ENCODE data around the gene CCDC102B.
A peak's percentile ranks its signal among the peaks of the same experiment; 100 is the strongest.
"Not testable (repeated sequence)": the region's sequence is repeated elsewhere in the genome, so short reads cannot be mapped to it uniquely, and the experiment has no call there.

Gene CCDC102B

DNA sequence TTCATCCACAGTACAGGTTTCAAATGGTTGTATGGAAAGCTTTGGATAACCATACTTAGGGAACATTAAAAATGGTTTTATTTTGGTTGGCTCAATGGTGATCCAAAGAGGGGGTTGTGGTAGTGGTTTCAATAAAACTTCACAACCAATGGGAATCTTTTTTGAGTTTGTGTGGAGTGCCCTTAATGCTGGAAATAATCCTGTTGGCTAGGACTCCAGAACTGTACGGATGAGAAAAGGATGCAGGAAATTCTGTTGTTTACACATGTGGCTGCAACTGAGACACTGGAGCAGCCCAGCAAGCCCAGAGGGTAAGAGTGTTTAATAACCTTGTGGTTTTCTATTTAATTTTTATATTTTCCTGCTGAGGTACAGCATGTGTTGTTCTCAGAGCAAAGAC, at the start of gene CCDC102B:
Gene CCDC102B (plus strand): TSS at position 210 of the 400 bp plus-strand sequence. CDS start 38,684 bp downstream, outside the sequence.
- no peak for DNase-seq

DNA sequence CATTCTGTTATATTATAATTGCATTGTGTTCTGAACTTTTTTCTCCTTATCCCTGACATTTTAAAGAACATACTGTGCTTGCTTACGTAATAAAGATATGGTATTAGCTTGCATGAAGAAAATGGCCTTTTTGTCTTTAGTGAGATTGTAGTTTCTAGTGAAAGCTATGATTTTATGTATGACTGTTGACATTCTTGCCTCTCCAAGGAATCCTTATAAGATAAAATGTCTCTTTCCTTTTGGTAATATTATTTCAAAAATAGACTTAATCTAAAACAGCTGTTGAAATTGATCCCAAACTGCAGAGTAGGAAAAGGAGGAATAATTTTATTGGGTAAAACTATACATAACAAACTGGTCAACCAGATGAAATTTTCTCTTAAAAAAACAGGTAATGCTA, 40.8 kb upstream of the CCDC102B start:
- DNase-seq, result no peak

DNA sequence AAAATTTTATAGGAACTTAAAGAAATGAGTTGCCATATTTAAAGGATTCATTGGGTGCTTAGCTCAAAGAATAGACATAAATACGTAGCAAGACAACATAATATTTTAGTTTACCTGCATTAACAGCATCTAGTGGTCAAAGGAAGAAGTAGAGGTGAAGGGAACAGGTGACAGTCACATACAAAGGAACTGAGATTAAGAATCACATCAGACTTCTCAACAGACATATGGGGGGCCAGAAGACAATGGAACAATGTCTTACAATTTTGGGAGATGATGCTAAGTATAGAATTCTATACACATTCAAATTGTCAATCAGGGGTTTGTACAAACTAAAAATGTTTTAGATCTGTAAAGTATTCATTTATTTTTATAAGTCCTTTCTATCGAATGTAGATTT, 38.6 kb upstream of the CCDC102B start:
- no peak for DNase-seq

DNA sequence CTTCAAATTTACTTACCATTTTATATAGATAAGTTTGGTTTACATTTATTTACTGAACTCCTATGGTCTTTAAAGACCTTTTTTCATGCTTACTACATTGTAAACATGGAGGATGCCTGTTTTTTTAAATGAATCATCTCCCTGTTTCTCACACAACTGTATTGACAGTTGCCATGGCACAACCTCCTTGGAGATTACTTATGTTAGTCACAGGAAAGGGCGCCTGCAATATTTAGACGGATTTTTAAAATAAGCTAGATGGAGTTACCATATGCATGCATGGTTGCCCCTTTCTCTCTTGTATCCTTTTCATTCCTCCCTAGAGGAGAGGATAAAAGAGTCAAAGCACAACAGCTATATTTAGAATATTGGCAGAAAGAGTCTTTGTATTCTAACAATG, 34.8 kb upstream of the CCDC102B start:
- DNase-seq, result no peak

DNA sequence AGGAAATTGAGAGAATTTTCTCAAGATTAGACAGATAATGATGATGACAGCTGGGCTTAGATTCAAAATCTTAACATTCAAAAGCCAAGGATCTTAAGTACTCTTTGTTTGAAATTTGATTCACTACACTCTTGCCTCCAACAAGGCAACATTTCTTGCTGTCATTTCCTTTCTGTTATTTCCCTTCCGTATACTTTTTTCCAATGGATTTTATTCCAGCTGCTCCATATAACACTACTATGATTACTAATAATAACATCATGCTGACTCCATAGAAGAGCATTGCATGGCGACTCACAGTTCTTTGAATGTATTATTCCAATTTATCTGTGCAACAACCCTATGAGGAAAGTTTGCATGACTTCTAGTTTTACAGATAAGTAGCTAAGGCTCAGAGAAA, 33.9 kb upstream of the CCDC102B start:
- no peak for DNase-seq

DNA sequence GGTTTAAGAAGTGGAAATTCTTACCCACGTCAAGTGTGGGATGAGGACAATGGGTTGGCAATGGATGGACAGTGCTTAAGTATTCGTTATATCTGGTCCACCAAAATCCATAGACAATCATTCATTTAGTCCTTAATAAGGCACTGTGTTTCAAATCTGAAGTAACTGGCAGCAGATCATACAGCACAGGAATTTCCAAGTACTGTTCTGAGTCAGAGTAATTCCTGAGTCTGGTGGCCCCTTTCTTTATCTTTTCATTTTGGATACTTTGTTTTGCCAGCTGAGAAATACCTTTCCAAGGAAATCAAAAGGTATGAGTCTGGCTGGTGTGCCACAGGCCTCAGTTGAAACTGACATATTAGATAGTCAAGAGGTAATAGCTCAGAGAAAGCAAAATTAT, 31.4 kb upstream of the CCDC102B start:
- no peak for DNase-seq

DNA sequence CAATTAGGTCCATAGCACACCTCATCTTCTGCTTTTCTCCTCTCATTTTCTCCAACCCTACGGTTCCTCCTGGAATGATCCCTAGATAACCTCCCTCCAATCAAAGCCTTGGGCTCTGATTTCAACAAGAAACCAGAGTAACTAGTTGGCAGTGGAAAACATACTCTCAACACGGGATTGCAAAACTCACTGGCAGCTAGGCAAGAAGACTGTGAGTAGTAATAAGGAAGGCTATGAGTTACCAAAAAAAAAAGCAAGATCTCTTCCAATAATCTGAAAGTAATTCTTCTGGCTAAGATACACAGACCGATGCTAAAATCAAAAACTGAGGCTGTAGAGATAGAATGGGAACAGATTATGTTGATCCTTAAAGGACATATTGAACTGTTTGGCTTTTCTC, 28.4 kb upstream of the CCDC102B start:
- DNase-seq, result no peak

DNA sequence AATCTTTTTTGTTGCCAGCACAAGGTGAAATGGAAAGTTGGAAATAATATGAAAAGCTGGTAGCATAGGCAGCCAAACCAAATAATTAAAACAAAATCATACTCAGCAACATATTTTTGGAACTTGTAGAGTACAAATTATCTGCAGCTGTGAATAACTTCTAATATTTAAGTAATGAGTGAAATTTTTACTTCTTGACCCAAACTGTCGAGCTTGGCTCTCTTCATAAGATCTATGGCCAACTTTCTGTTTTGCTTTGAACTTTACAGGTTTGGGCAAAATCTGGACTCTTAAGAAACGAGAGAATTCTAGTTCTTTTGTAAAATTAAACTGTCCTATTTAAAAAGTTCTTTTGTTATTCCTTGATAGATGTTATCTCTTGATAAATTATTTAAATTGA, 25.6 kb upstream of the CCDC102B start:
- DNase-seq, result no peak

DNA sequence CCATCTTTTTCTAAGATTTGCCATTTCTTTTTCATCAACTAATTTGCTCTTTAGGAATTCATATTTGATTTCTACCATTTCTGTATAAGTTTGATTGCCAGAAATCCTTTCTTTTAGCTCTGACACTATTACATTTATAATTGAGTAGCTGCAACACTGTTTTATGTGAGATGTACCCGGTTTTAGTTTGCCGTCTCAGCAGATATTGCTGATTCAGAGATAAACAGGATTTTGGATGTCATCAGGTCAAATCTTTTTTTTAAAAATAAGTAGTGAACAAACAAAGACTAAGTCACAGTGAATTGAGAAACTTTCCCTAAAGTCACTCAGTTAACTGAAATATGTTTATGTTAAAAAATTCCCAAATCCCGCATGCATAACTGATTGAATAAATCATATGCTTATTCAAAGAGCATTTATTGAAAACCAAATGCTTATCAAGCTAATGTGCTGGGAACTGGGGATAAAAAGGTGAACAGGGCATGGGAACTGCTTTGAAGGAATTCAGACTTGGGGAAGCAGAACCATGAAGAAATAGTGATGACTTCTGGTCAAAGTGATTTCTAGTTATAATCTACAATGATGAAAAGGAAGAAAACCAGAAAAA, 19.5 kb upstream of the CCDC102B start:
- no peak for DNase-seq

DNA sequence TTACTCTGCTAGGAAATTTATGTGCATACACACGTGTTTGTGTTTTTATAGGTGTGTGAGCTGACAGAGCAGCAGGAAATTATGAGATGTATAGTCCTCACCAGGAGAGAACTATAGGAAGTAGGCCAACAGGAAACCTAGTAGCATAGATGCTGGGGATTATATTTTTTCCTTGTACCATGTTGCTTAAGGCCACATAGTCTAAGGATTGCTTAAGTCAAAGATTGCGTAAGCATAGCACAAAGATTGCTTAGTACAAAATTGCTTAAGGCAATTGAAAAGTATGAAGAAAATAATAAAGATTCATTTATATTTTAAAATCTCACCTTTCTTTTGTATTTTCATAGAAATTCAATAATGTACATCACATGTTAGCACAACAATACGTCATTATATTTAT, 18.7 kb upstream of the CCDC102B start:
- DNase-seq, result peak; percentile 70

DNA sequence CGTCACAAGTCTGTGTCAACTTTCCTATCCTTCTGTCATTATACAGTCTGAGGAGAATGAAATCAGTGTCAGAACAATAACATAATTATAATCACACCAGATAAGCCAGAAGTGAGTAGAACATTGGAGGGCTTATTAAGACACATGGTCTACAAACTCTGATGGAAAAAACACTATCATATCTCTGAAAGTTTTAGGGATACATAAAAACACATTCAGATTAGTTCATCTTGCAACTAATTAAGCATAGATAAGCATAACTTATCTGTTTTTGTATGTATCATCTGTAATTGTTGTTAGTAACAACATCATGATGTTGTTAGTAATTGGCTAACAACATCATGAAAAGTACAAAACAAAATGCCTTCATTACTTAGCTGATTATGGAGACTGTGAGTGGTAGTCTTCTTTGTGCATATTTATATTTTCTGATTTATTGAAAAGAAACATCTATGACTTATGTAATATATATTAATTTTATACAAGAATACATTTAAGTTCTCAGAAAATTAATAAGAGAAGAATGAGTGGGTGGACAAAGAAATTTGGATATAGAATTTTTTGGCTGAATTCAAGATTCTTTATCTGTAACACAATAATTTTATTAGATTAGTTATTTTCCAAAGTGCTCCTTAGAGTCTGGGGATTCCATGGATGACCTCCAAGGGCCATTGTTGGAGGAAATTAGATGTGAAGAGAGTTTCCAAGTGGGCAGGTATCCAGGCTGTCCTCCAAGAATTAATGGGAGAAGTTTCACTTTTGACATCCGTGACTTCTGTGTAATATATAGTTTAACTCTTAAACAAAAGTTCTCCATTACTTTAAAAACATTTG, 16.9 kb upstream of the CCDC102B start:
- DNase-seq, result no peak

DNA sequence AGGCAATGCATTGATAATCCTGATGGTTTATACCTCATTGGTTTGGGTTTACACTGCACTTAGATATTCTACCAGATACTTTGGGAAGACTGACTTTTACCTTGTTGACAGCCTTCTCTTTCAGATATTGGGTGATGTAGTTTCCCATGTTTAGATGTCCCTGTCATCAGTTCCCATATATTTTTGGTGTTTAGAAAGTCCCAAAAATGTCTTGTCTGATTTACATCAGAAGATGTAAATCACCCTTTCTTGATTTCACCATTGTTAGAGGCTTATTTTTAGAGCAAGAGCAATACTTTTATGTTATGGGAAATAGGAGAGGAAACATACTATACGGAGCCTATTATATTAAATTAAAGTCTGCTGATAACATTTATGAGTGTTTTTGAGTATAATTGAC, 14.4 kb upstream of the CCDC102B start:
- peak; percentile 16 for DNase-seq

DNA sequence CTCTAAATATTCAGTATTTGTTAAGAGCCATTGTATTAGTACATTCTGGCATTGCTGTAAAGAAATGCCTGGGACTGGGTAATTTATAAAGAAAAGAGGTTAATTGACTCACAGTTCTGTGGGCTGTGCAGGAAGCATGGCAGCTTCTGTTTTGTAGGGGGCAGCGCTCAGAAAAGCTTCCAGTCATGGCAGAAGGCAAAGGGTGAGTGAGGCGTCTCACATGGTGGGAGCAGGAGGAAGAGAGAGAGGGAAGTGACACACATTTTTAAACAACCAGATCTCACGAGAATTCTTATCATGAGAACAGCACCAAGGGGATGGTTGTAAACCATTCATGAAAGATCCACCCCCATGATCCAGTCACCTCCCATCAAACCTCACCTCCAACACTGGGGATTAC, 13.8 kb upstream of the CCDC102B start:
- DNase-seq, result peak; percentile 14

DNA sequence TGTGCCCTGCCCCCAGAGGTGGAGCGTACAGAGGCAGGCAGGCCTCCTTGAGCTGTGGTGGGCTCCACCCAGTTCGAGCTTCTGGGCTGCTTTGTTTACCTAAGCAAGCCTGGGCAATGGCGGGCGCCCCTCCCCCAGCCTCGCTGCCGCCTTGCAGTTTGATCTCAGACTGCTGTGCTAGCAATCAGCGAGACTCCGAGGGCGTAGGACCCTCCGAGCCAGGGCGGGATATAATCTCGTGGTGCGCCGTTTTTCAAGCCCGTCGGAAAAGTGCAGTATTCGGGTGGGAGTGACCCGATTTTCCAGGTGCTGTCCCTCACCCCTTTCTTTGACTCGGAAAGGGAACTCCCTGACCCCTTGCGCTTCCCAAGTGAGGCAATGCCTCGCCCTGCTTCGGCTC, 7.6 kb upstream of the CCDC102B start:
- DNase-seq, result not testable (repeated sequence)

DNA sequence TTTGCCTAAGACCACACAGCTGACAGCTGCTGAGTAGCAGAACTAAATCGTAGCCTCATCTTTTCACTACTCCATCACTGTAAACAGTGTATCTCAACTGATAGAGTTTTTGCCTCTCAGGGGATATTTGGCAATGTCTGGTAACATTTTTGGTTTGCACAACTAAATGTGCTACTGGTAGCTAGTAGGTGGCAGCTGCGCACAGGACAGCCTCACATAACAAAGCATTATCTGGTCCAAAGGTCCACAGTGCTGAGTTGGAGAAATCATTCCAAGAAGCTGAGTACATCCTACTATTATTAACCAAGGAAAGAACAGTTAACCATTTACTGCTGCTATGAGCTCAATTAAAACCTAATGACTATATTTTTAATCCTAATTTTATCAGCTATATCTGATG, 6.1 kb upstream of the CCDC102B start:
- no peak for DNase-seq

DNA sequence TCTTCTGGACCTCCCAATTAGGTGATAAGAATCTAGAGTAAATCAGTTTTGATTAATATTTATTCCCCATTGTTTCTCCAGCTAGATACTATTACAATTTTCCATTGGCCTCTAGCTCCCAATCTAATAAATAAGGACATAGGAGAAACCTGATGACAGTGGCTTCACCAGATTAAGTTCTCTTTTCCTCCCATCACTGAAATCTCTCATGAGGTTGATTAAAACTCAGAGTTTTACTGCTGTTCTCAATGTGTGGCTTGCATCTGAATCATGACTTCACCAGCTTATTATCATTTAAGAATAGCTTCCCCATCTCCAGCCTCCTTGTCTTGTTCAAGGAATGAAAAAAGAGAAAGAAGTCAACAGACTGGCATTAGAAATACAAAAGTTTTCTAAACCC, 3.9 kb upstream of the CCDC102B start:
- no peak for DNase-seq

DNA sequence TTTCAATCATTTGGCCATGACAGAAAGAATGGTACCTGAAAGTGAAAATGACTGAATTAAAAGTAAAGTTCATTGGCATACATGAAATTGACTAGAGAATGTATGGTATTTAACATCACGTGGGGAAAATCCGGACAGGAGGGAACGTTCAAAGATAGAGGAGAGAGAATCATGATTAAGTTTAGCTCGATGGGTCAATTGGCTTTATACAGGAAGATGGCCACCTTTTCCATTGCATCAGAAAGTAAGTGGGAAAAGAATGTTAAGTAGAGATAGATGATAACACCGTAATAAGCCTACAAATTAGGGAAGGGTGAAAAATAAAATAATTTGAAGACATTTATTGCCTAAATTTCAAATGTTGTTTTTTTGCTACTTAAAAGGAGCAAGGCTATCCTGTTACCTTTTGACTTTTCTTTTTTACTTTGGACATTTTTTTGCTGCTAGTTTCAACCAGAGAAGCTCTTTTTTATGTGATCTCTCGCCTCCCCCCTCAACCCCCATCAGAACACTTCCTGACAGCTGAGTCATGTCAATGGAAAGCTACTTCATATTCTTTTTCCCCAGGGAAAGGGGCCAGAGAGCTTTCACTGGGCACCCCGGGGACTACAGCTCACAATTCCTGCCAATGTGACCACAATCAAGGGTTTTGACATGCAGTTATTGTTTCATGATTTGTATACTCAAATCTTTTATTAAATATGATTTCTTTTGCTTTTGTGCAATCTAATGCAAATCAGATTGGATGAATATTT, 767 bp upstream of the CCDC102B start:
- DNase-seq, result no peak

DNA sequence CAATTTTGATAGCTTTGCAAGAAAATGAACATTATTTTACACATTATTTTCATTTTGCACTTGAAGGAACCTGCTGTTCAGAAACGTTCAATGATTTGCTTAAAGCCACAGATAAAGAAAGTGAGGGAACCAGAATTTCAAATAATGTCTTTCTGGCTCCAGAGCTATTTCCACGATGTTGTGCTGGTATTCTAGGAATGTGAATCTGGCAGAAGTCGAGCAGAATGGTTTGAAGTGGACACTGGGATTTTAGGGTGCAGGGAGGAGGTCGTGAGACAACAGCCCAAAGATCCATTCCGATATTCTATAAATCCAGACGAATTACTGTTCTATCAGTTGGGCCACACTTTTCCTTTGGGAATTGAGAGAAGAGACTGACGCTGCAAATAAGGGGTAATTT, 2.2 kb downstream of the CCDC102B start:
- DNase-seq, result no peak

DNA sequence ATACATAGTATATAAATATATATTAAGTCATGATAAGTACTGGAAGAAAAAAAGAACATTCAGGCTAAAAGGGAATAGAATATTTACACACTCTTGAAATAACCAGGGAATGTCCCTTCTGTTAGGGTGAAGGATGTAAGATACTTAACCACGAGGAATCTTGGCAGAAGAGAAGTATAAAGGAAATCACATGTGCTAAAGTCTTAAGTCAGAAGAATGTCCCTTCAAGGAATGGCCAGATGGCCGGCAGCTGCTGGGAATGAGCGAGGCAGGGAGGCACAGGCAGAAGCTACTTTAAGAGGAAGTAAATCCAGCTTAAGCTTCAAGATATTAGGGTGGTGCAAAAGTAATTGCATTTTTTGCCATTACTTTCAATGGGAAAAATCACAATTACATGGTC, 5.5 kb downstream of the CCDC102B start:
- peak; percentile 62 for DNase-seq

DNA sequence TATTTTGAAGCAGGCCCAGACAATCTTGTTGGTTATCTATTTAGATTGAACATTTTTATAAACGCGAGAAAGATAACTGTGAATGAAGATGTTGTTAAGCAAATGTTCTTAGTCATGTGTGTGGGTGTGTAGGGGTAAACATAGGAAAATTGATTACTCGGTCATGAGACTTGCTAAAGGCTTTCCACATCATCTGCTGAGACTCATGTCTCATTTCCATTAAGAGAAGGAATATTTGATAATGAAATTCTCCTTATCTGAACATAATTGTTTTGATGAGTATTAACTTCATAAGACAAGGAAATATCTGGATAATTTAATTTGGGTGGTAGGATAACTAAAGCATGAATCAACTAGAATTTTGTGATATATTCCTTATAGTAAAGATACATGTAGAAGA, 19.7 kb downstream of the CCDC102B start:
- DNase-seq, result peak; percentile 21

DNA sequence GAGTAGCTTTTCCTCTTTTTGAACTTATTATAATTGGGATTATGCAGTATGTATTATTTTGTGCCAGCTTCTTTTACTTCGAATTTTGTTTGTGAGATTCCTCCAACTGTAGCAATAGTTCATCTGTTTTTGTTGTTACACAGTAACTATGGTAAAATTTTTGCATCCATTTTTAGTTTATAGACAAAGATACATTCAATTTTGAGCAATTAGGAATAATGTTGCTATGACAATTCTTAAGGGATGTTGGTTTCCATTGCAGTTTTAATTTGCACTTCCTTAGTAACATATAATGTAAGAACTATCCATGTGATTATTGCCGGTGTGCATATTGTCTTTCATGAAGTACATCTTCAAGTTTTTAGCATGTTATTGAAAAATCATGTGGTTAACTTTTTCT, 20.7 kb downstream of the CCDC102B start:
- no peak for DNase-seq

DNA sequence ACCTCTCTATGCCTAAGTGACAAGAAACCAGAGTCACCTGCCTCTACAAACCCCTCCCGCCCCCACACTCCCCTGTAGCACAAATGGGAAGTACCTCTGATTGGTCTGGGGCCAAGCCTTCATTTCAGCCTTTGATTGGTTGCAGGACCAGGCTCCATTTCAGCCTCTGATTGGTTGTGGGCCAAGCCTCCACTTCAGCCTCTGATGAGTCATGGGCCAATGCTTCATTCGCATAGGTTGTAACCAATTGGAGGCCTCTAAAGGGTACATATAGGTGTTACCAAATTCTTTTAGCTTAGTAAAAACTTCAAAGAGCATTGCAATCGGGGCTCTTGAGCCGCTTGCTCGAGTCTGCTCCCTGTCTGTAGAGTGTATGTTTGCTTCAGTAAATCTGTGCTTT, 25.0 kb downstream of the CCDC102B start:
- no peak for DNase-seq

DNA sequence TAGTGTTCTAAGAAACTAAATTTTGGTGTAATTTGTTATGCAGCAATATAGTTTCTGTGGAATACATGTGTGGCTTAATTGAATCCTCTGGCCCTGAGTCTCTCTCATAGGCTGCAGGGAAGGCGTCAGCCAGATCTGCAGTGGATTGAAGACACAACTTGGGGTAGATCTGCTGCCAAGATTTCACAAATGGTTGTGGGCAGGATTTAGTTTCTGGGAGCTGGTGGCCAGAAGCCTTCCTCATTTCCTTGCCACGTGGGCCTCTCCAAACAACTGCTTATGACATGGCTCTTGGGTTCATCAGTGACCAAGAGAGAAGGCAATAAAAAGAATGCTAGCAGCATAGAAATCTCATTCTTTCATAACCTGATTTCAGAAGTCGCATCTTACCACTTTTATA, 28.2 kb downstream of the CCDC102B start:
- DNase-seq, result peak; percentile 32

All from suppressor macrophage treated with lipopolysaccharide for 4 hours (primary cell).